Measurements from ENCODE around the gene CTDSPL.

DNA sequence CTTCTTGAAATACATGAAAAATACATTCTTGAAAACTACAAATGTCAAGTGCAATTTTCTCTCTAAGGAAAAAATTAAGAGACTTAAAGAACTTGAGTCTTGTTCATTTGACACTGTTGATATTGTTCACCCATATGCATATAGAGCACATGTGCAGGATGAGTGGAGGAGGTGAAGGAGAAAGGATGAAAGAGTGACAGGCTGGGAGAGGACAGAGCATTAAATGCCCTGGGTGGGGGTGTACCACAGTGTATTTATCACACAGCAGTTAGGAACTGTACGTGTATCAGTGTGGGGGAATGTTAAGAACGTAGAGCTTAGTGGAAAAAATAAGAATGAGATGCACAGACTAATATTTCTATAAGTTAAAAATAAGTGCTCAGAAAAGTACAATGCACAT is 45.7 kb downstream of the CTDSPL start:
- TF ChIP-seq EP300 (IDR thresholded peaks at IDR 0.05), result no peak
- TF ChIP-seq, protein P1, sequence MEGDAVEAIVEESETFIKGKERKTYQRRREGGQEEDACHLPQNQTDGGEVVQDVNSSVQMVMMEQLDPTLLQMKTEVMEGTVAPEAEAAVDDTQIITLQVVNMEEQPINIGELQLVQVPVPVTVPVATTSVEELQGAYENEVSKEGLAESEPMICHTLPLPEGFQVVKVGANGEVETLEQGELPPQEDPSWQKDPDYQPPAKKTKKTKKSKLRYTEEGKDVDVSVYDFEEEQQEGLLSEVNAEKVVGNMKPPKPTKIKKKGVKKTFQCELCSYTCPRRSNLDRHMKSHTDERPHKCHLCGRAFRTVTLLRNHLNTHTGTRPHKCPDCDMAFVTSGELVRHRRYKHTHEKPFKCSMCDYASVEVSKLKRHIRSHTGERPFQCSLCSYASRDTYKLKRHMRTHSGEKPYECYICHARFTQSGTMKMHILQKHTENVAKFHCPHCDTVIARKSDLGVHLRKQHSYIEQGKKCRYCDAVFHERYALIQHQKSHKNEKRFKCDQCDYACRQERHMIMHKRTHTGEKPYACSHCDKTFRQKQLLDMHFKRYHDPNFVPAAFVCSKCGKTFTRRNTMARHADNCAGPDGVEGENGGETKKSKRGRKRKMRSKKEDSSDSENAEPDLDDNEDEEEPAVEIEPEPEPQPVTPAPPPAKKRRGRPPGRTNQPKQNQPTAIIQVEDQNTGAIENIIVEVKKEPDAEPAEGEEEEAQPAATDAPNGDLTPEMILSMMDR (IDR thresholded peaks at IDR 0.05), result no peak
- TF ChIP-seq POLR2A (IDR thresholded peaks at IDR 0.05), result no peak
- TF ChIP-seq POLR2AphosphoS5 (IDR thresholded peaks at IDR 0.05), result no peak

Data from suprapubic skin (tissue), 4 donors.